Stimulated activated CD4-positive, alpha-beta T cell treated with anti-CD3 and anti-CD28 coated beads, Interleukin-1b, Interleukin-23, amount 100 ng/mL, for 24 hours (primary cell): ENCODE measurements around the gene MYH7B.

Source experiments
- DNase-seq, 4 experiments: peaks; one replicate each; pipeline ENCODE4 v3.0.0-alpha.2; 2020; ENCODE audit warnings: low read depth in 4 of 4, low spot score in 1 of 4

MYH7B gene

GRCh38 chr20:34974246-34974645, 18.6 kb downstream of the MYH7B start:
- DNase-seq = no peak

DNA sequence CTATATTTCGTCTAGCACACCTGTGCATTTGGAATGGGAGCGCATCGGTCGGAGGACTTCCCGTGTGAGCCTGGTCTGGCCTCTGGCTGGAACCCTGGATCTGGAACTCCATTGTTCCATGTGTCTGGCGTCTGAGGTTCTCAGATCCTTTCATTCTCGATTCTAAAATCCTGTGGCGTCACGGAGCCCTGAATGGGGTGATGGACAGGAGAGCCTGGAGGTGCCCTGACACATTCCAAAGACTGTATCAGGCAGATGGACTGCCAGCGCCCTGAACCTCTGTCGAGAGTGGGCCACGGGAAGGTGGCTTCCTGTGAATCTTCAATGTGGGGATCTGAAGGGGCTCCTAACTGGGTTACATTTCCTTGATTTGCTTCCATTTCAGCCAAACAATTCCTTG, 20.6 kb downstream of the MYH7B start:
- DNase-seq = no peak

GRCh38 chr20:34977365-34978091, 21.9 kb downstream of the MYH7B start:
- no peak for DNase-seq

- DNase-seq = no peak
Observed at GRCh38 chr20:34978092-34978744, 22.6 kb downstream of the MYH7B start.

DNA sequence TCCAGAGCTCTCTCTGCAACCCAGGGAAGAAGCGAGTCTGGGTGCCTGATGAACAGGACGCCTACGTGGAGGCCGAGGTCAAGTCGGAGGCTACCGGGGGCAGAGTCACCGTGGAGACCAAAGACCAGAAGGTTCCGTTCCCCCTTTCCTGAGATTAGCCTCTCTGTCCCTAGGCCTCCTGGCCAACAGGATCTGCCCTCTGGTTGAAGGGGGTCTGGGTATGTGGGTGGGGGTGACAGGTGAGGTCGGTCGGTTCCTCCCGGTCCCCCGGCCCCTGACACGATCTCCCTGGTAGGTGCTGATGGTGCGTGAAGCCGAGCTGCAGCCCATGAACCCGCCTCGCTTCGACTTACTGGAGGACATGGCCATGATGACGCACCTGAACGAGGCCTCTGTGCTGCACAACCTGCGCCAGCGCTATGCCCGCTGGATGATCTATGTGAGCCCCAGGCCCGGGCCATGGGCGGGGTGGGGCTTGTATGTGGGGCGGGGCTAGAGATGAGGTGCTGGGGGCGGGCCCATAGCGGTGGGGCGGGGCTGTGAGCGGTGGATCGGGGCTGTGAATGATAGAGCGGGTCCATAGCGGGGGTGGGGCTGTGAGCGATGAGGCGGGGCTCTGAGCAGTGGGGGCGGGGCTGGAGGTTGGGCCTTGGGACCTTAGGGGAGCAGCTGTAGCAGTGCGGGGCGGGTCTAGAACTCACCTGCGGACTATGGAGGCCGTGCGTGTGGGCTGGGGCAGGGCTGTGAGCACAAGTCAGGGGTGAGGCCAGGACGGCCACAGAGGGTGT, 23.9 kb downstream of the MYH7B start:
- peak in 1 of 4 experiments; percentile 10 for DNase-seq

DNA sequence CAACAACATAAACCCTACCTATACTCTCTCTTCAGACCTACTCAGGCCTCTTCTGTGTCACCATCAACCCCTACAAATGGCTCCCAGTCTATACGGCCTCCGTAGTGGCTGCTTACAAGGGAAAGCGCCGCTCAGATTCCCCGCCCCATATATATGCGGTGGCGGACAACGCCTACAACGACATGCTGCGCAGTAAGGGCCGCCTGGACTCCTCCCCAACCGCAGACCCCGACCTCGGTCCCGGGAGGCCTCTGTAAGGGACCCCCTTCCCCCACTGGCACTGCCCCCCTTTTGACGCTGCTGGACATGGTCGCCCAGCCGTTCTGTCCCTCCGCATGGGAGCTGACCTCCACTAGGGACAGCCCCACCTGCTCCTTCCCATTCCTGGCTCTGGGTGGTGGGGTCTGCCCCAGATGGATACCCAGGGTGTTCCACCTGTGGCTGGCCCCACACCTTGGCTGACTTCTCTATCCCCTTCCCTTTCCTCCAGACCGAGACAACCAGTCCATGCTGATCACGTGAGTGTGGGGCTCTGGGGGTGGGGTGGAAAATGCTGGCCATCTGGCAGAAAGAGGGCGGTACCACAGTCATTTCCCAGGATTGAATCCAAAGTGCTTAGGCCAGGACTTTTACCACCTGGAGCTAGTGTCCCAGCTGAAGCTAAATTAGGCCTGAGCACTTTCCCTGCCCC, 25.0 kb downstream of the MYH7B start:
- DNase-seq = no peak

- no peak for DNase-seq
Observed at GRCh38 chr20:34982270-34983088, 26.8 kb downstream of the MYH7B start.

- DNase-seq = no peak
Observed at GRCh38 chr20:34983089-34983820, 27.6 kb downstream of the MYH7B start.

DNA sequence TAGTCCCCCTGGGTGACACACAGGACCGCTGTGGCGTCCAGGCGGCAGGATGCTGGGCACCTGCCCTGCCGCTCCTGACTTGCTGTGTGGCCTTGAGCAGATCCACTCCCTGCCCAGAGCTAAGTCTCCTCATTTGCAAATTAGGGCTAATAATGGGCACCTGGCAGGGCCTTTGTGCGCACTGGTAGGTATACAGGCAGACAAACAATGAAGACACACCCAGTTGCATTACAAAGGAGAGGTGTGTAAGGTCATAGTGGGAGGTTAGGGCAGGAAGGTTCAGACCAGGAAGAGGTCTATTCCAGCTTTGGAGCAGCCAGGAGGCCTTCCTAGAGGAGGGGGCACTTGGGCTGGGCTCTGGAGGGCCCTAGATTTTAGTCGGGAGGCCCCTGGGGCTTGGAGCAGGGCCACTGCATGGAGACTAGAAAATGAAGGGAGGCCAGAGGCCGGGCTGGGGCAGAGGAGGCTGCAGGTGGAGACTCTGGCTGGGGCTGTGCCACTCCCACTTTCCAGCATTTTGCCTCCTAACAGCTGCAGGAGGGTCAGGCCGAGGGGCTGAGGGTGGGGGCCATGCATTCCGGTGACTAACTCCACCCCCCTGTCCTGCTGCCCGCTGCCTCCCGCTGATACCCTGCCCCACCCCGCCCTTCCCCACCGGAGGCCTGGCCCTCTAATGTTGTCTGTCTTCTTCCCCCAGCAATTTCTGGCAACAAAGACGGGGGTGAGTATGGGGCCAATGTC, 28.5 kb downstream of the MYH7B start:
- DNase-seq = no peak

- no peak for DNase-seq
Observed at GRCh38 chr20:34984756-34985261, 29.1 kb downstream of the MYH7B start.

DNA sequence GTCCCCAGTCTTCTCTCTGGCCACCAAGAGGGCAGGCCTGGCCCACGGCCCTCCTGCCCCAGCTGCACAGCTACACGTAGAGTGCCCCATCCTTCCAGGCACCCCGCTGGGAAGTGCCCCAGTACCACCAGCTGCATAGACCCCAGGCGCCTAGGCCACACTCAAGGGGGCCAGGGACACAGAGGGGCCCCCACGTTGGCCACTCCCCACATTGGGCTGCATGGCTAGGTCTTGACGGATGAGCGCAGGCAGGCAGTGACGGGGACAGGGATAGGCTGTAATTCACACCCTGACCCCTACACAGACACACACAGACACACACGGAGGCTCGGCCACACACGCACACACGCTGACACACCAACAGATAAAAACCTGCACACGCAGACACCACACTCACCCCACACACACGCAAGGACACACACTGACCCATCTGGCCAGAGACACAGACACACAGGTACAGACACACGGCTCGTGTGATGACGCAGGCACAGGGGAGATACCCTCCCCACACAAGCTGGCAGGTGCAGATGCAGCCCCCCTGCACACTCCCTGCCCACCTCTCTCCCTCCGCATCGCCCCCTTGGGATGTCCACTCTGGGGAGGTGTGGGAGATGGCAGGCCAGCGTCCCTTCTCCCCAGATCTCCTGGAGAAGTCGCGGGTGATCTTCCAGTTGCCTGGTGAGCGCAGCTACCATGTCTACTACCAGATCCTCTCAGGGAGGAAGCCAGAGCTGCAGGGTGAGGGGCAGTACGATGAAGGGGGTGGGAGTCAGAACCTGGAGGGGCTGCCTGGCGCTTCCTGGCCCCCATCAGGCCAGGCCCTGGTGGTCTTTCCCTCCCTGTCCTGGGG, 30.0 kb downstream of the MYH7B start:
- no peak for DNase-seq

- DNase-seq = no peak
Observed at GRCh38 chr20:34986311-34987287, 30.9 kb downstream of the MYH7B start.

DNA sequence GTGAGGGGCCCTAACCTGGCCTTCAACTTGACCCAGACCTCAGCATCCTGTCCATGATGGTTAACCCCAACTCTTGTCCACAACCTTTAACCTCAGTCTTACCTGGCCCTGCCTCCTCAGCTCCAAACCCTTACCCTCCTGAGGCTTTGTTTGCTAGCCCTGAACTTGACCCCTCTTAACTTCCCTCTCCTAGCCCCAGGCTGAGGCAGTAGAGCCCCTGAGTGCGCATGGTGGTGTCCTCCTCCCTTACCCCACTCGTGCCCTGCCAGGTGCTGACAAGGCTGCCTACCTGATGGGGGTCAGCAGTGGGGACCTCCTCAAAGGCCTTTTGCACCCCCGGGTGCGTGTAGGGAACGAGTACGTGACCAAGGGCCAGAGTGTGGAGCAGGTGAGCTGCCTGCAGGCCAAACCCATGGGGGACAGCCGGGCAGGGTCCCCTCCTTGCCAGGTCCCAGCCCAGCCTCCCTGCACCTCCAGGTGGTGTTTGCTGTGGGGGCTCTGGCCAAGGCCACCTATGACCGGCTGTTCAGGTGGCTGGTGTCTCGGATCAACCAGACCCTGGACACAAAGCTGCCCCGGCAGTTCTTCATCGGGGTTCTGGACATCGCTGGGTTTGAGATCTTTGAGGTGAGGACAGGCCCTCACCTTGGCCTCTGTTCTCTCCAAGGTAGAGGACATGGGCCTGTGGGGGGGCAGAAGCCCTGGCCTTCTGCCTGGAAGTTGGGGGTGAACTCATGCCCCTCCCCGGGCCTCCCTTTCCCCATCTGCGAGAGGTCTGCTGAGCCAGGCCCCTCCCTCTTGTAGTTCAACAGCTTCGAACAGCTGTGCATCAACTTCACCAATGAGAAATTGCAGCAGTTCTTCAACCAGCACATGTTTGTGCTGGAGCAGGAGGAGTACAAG, 31.9 kb downstream of the MYH7B start:
- DNase-seq = no peak

GRCh38 chr20:34988191-34988540, 32.5 kb downstream of the MYH7B start:
- DNase-seq = no peak

GRCh38 chr20:34989118-34989517, 33.5 kb downstream of the MYH7B start:
- DNase-seq = no peak

DNA sequence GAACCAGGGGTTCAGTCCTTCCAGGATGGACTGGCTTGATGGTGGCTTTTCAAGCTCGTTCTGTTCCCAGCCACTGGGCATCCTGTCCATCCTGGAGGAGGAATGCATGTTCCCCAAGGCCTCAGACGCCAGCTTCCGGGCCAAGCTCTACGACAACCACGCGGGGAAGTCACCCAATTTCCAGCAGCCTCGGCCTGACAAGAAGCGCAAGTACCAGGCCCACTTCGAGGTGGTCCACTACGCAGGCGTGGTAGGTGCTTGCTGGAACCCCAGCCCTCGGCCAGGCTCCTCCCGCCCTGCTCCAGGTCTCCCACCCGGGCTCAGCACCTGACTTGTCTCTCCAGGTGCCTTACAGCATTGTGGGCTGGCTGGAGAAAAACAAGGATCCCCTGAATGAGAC, 34.0 kb downstream of the MYH7B start:
- no peak for DNase-seq
